Islet of Langerhans (tissue), 1 donor: ENCODE measurements around the gene SELENOV.

ENCODE experiments used
- FAIRE-seq: peaks from one replicate; lab custom pipeline; 2011; peaks lifted over from hg19 to GRCh38; lab: Jason Lieb, UNC

The SELENOV gene

DNA sequence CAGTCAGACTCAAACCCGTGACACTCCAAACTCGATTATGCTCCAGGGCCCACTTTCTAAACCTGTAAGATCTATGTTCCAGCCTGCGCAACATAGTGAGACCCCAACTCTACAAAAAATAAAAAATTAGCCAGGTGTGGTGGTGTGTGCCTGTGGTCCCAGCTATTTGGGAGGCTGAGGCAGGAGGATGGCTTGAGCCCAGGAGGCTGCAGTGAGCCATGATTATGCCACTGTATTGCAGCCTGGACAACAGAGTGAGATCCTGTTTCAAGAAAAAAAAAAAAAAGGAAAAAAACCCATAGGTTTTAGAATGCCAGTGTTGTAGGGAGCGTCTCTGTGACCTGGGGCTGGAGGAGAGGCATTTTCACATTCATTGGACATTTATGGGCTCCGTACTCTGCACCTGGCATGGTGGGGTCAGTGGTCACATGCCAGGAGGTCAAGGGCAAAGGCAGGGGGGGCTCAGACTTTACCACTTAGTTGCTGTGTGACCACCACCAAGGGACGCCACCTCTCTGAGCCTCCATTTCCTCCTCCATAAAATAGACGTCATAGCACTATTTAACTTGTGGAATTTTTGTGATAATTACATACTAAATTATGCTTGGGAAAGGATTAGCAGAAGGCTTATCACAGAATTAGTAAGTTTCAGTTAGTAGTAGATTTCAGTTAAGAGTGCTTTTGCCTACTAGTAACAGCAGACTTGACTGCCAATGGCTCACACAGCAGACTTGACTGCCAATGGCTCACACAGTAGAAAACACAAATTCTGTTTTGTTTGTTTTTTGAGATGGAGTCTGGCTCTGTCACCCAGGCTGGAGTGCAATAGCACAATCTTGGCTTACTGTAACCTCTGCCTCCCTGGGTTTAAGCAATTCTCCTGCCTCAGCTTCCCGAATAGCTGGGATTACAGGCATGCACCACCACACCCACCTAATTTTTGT, 5.9 kb downstream of the SELENOV start:
- no peak for FAIRE-seq

GRCh38 chr19:39524495-39524894, 9.6 kb downstream of the SELENOV start:
- no peak for FAIRE-seq

- no peak for FAIRE-seq
These were observed 10.3 kb downstream of the SELENOV start for GRCh38 chr19:39525205-39525604.

DNA sequence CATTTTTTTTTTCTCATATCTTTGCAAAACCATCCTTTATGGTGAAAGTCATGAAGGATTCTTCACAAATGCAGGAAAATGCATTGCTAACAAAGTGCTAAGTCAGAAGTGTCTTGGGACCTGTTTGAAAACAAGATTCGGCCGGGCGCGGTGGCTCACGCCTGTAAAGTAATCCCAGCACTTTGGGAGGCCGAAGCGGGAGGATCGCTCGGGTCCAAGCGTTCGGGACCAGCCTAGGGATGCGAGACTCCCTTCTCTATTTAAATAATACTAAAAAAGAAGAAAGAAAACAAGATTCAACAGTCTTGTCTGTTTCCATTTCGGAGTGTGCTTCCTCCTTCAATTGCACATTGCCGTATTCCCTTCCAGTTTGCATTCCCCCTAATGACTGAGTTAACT, 16.9 kb downstream of the SELENOV start:
- FAIRE-seq, result no peak

GRCh38 chr19:39532233-39533002, 17.5 kb downstream of the SELENOV start, which contains the start of gene EID2B:
Gene EID2B, minus strand, starts transcription at chr19:39532852. Its CDS starts 50 bp downstream, at chr19:39532802.
- FAIRE-seq, result no peak

GRCh38 chr19:39533003-39533512, 18.1 kb downstream of the SELENOV start:
- no peak for FAIRE-seq

- FAIRE-seq, result no peak
These were observed 18.9 kb downstream of the SELENOV start for GRCh38 chr19:39533791-39534190.

- FAIRE-seq, result no peak
These were observed 24.2 kb downstream of the SELENOV start for GRCh38 chr19:39539165-39539517.

GRCh38 chr19:39539518-39540332, 24.8 kb downstream of the SELENOV start, which contains the start of gene EID2:
Gene EID2, minus strand, starts transcription at chr19:39540161. Its CDS starts 82 bp downstream, at chr19:39540079.
- FAIRE-seq, result peak; percentile 65

DNA sequence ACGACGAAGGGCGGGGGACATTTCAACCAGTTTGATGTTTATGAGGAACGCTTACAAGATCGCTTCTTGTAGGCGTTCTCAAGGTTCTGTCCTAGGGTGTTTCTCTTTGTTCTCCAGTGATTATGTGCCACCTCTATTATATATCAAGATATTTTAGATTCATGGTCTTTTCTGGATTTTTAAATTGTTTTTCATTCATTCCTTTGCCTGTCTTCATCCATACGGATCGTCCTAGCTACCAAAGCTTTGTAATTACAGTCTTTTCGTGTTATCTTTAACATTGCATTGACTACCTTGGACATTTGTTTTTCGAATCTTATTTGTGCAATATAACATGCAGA, 25.4 kb downstream of the SELENOV start:
- peak; percentile 47 for FAIRE-seq

DNA sequence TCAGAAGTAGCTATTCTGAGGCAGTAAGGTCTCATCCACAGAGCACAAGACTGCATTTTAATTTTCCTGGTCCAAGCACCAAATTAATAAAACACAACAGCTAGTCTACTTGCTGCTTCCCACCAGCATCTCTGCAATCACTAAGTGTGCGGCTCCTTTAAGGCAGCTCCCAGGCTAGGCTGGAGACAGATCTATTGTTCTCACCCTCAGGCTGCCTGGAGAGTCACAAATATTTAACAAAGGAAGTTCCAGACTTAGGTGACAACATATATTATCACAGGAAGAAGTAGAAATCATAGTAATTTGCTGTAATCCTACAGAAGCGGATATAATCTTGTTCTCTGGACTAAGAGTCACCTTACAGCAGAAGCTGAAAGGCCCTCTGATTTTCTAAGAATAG, 27.3 kb downstream of the SELENOV start:
- FAIRE-seq, result no peak

GRCh38 chr19:39543477-39543857, 28.5 kb downstream of the SELENOV start:
- no peak for FAIRE-seq

DNA sequence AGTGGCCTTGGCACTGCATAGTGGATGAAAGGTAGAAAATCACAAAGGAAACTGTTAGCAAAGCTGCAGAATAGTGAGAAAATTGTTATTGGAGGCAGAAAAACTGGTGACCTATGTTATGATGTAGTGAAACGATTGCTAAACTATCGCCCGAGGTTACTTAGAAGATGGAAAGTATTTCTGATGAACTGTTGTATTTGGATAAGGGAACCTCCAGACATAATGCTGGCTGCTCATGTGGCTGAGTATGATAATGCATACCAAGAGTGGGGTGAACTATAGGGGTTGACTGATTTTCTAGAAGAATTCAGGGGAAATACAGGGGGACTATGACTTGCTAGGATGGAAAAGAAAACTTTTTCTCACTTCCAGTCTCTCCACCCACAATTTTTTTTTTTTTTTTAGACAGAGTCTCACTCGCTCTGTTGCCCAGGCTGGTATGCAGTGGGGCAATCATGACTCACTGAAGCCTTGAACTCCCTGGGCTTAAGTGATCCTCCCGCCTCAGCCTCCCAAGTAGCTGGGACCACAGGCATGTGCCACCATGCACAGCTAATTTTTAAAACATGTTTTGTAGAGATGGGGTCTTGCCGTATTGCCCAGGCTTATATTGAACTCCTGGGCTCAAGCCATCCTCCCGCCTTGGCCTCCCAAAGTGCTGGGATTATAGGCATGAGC, 29.4 kb downstream of the SELENOV start:
- no peak for FAIRE-seq

DNA sequence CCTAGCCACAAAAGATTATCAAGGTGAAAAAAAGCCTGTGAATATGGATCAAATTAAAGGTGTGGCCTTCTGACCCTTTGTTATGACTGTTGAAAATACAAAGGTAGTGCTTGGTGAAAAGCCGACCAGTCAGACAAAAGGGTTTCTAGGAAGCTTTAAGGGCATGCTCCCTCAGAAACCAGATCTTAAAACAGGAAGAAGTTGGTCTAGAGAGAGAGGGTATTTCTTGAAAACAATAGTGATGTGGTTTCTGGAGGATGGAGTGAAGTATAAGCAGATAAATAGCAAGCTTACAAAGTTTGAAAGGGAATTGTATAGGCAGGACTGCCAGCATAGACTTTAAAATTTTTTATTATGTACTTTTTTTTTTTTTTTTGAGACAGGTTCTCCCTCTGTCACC, 30.0 kb downstream of the SELENOV start:
- FAIRE-seq, result no peak

GRCh38 chr19:39546599-39546998, 31.7 kb downstream of the SELENOV start:
- no peak for FAIRE-seq

DNA sequence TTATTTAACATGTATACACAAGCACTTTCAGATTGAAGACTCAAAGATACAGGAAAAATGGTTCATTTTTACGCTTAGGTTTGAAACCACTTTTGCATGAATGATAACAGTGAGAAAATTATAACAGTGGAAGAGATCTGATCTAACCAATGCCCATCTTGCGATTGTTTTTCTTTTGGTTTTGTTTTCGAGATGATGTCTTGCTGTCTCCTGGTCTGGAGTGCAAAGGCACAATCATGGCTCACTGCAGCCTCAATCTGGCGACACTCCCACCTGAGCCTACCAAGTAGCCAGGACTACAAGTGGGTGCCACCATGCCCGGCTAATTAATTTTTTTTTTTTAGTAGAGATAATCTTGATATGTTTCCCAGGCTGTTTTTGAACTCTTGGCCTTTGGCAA, 35.3 kb downstream of the SELENOV start:
- no peak for FAIRE-seq

GRCh38 chr19:39553082-39553652, 38.2 kb downstream of the SELENOV start:
- FAIRE-seq, result no peak

- FAIRE-seq, result no peak
These were observed 39.9 kb downstream of the SELENOV start for GRCh38 chr19:39554701-39555311.

GRCh38 chr19:39555883-39556282, 40.9 kb downstream of the SELENOV start:
- FAIRE-seq, result no peak

GRCh38 chr19:39557811-39558623, 43.1 kb downstream of the SELENOV start:
- FAIRE-seq, result no peak
